Measurements from ENCODE around the gene TRIM29. TPM values are rescaled to one million over a fixed set of nuclear protein-coding genes. Genes with fewer than 3 reads are reported as not detected.

TRIM29 gene
- total RNA-seq, 1 experiment from 2014 or later = not detected

DNA sequence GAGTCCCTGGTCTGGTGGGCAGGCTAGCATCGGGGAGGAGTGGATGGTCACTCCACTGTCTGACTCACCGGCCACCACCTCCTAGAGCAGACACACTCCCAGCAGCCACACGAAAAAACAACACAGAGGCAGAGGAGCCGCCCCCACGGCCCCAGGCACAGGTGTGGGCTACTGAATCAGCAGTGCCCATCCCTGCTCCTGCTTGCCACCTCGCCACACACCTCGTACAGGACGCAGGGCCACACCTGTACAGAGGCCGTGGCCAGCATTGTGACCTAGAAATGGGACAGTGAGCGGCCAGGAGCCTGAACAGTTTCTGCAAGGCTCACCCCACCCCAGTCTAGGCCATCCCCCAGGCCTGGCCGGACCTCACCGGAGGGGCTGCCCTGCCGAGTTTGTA, 14.0 kb downstream of the TRIM29 start:
- no peak overlapping the region for H2AK5ac ChIP-seq (ENCODE audit: insufficient read length, low read length)

More for the DNA sequence above, 14.0 kb downstream of the TRIM29 start:
- no peak overlapping the region for H3K18ac ChIP-seq (ENCODE audit: insufficient read length, low read depth, low read length)
- Mint-ChIP-seq H3K27me3 (ENCODE audit: low read depth) (peaks cover 42% of the 10 kb centered on the region), H3K9me3 (peaks cover 3 to 5% of the 10 kb centered on the region in 2 experiments; a peak in 4 of 5 replicates), H3K4me3 (no peak overlapping the region), H3K4me1 (peaks cover 0 to 5% of the 10 kb centered on the region in 2 experiments; a peak in 3 of 4 replicates), H3K36me3 (ENCODE audit: insufficient read depth in 1 of 3, low read depth in 3 of 3) (peaks cover 0 to 6% (median 5%) of the 10 kb centered on the region in 3 experiments; a peak in 2 of 7 replicates), H3K27ac (no peak overlapping the region)
- H3K79me1 ChIP-seq (ENCODE audit: insufficient read depth, low read depth, low read length, poor library complexity, severe bottlenecking) = no peaks in the 10 kb centered on the region
- DNase-seq = no peak
- H3K9me3 ChIP-seq (ENCODE audit: control insufficient read depth, low read depth, low read length) = no peaks in the 10 kb centered on the region
- no peak overlapping the region for H2BK5ac ChIP-seq (ENCODE audit: insufficient read length, low read length)
- H4K5ac ChIP-seq (ENCODE audit: insufficient read length, low read depth, low read length) = no peak overlapping the region
- H3K27me3 ChIP-seq (ENCODE audit: insufficient read depth, low read length) = no peaks in the 10 kb centered on the region
- H2BK15ac ChIP-seq (ENCODE audit: low read depth, low read length) = no peak overlapping the region
- H2BK120ac ChIP-seq (ENCODE audit: low read depth, low read length, poor library complexity, severe bottlenecking) = no peak overlapping the region
- H3K79me2 ChIP-seq (ENCODE audit: insufficient read depth, low read length) = no peaks in the 10 kb centered on the region
- no peak overlapping the region for H3K4ac ChIP-seq (ENCODE audit: low read depth, low read length)
- WGBS (ENCODE audit: extremely low coverage, insufficient read length, low lambda C conversion rate) = no CpG with 5 or more reads among the region's 13 CpGs
- TF ChIP-seq, protein P1, sequence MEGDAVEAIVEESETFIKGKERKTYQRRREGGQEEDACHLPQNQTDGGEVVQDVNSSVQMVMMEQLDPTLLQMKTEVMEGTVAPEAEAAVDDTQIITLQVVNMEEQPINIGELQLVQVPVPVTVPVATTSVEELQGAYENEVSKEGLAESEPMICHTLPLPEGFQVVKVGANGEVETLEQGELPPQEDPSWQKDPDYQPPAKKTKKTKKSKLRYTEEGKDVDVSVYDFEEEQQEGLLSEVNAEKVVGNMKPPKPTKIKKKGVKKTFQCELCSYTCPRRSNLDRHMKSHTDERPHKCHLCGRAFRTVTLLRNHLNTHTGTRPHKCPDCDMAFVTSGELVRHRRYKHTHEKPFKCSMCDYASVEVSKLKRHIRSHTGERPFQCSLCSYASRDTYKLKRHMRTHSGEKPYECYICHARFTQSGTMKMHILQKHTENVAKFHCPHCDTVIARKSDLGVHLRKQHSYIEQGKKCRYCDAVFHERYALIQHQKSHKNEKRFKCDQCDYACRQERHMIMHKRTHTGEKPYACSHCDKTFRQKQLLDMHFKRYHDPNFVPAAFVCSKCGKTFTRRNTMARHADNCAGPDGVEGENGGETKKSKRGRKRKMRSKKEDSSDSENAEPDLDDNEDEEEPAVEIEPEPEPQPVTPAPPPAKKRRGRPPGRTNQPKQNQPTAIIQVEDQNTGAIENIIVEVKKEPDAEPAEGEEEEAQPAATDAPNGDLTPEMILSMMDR (conservative IDR thresholded peaks at IDR 0.05) = no peak
- no peak overlapping the region for H2BK20ac ChIP-seq (ENCODE audit: low read depth, low read length, poor library complexity, severe bottlenecking)
- H3T11ph ChIP-seq (ENCODE audit: low read length) = no peak overlapping the region
- no peak overlapping the region for H3K9ac ChIP-seq (ENCODE audit: extremely low read depth, insufficient read length, low read length)
- no peaks in the 10 kb centered on the region for H3K4me1 ChIP-seq (ENCODE audit: insufficient read depth, low read length)
- H4K8ac ChIP-seq (replicated peaks; ENCODE audit: insufficient read length, low read depth, low read length) = no peak overlapping the region
- no peak overlapping the region for H3K23ac ChIP-seq (ENCODE audit: insufficient read length, low read depth, low read length)
- H3K23me2 ChIP-seq (ENCODE audit: insufficient read length, low read depth, low read length, poor library complexity, severe bottlenecking) = no peaks in the 10 kb centered on the region
- no peak overlapping the region for H2AFZ ChIP-seq (ENCODE audit: low read length)
- no peak overlapping the region for H3K27ac ChIP-seq (ENCODE audit: insufficient read length, low read depth, low read length)
- no peak overlapping the region for H4K91ac ChIP-seq (ENCODE audit: insufficient read length, low read depth, low read length)
- H2BK12ac ChIP-seq (ENCODE audit: insufficient read length, low read depth, low read length) = no peak overlapping the region
- no peaks in the 10 kb centered on the region for H4K20me1 ChIP-seq (ENCODE audit: control insufficient read depth, insufficient read depth, insufficient read length)
- H3K14ac ChIP-seq (ENCODE audit: insufficient read depth, low read length) = no peak overlapping the region; the same call in 1 of the 2 replicates
- no peak overlapping the region for H3K4me2 ChIP-seq (ENCODE audit: insufficient read depth, insufficient read length, low read length)
- no peak overlapping the region for H3K56ac ChIP-seq (ENCODE audit: insufficient read length, low read depth, low read length)

All from H9 (cell line).